Neural progenitor cell (in vitro differentiated cells): ENCODE data around the gene ATG10. TPM values are rescaled to one million over a fixed set of nuclear protein-coding genes. Genes with fewer than 3 reads are reported as not detected.

Experiments used
- DNase-seq: peaks from one replicate; pipeline ENCODE4 v3.0.0-alpha.2; 2016; ENCODE audit warnings: low spot score
- H2AFZ ChIP-seq: fragments of 200-600 bp; sonication (generic); replicated peaks from 2 replicates; pipeline ENCODE4 v1.6.1; 2016; ENCODE audit warnings: antibody characterized with exemption
- H3F3A ChIP-seq: fragments of 200-600 bp; sonication (generic); 2 replicates; pipeline ENCODE4 v1.6.1; 2016; ENCODE audit warnings: antibody characterized with exemption, low read depth
- H3K27ac ChIP-seq: fragments of 200-600 bp; sonication (generic); 2 replicates; pipeline ENCODE4 v1.5.1; 2016; ENCODE audit warnings: mild to moderate bottlenecking
- H3K27me3 ChIP-seq: fragments of 200-600 bp; sonication (generic); 2 replicates; pipeline ENCODE4 v1.6.1; 2016; ENCODE audit warnings: mild to moderate bottlenecking, moderate library complexity
- H3K36me3 ChIP-seq: fragments of 200-600 bp; sonication (generic); 2 replicates; pipeline ENCODE4 v1.5.1; 2016
- H3K4me1 ChIP-seq: fragments of 200-600 bp; sonication (generic); 2 replicates; pipeline ENCODE4 v1.6.1; 2016; ENCODE audit warnings: mixed run types
- H3K4me2 ChIP-seq: fragments of 200-600 bp; sonication (generic); 2 replicates; pipeline ENCODE4 v1.6.1; 2016
- H3K4me3 ChIP-seq: fragments of 200-600 bp; sonication (generic); 2 replicates; pipeline ENCODE4 v1.5.1; 2016
- H3K79me2 ChIP-seq: fragments of 200-600 bp; sonication (generic); 2 replicates; pipeline ENCODE4 v1.6.1; 2016; ENCODE audit warnings: low read depth
- H3K9ac ChIP-seq: fragments of 200-600 bp; sonication (generic); 2 replicates; pipeline ENCODE4 v1.6.1; 2016
- H3K9me3 ChIP-seq: fragments of 200-600 bp; sonication (generic); 2 replicates; pipeline ENCODE4 v1.5.1; 2016; ENCODE audit warnings: low read depth
- H4K20me1 ChIP-seq: fragments of 200-600 bp; sonication (generic); 2 replicates; pipeline ENCODE4 v1.6.1; 2016; ENCODE audit warnings: low read depth
- H3K27ac Mint-ChIP-seq: 3 replicates; pipeline ENCODE4 v1.8.0; 2021; ENCODE audit warnings: mixed read lengths
- H3K27me3 Mint-ChIP-seq: 2 replicates; pipeline ENCODE4 v1.8.0; 2022; ENCODE audit warnings: low read depth, mild to moderate bottlenecking, inconsistent platforms, moderate library complexity, mixed read lengths; ENCODE audit not compliant: insufficient read depth
- H3K36me3 Mint-ChIP-seq: 3 replicates; pipeline ENCODE4 v1.8.0; 2021; ENCODE audit warnings: mixed read lengths
- H3K4me1 Mint-ChIP-seq: 3 replicates; pipeline ENCODE4 v1.8.0; 2021; ENCODE audit warnings: mixed read lengths
- H3K4me3 Mint-ChIP-seq: 3 replicates; pipeline ENCODE4 v1.8.0; 2021; ENCODE audit warnings: mild to moderate bottlenecking, moderate library complexity, mixed read lengths
- H3K9me3 Mint-ChIP-seq: 3 replicates; pipeline ENCODE4 v1.8.0; 2020; ENCODE audit warnings: mixed read lengths
- CTCF ChIP-seq: fragments of 200-600 bp; sonication (generic); IDR thresholded peaks from 2 replicates; pipeline ENCODE4 v1.5.1; 2017; ENCODE audit warnings: antibody characterized with exemption, mild to moderate bottlenecking
- EZH2 ChIP-seq: fragments of 200-600 bp; sonication (generic); IDR thresholded peaks from 2 replicates; pipeline ENCODE4 v1.6.1; 2017; ENCODE audit warnings: antibody characterized with exemption, mild to moderate bottlenecking, moderate library complexity
- EZH2phosphoT487 ChIP-seq: fragments of 200-600 bp; sonication (generic); IDR thresholded peaks from 2 replicates; pipeline ENCODE4 v1.6.1; 2017; ENCODE audit warnings: antibody characterized with exemption
- total RNA-seq: library from RNA; depleted of rRNA; stranded (reverse); fragments of >200 nt; gene quantifications from 2 replicates; pipeline ENCODE4 v1.2.3, GENCODE V29; 2015; ENCODE audit warnings: low replicate concordance

ATG10 gene
- total RNA-seq, 1 donor from 2014 or later = 13.4 TPM

GRCh38 chr5:82255844-82256243 lies 284.0 kb downstream of the ATG10 start:
- no peaks in the 10 kb centered on the region for H3K27me3 ChIP-seq
- no peaks in the 10 kb centered on the region for H3K4me1 Mint-ChIP-seq
- H3K27ac Mint-ChIP-seq = peak overlapping the region; percentile 16
- H2AFZ ChIP-seq = no peak overlapping the region
- no peak overlapping the region for H3K9ac ChIP-seq
- H3K27ac ChIP-seq = no peak overlapping the region
- H3K36me3 Mint-ChIP-seq = no peaks in the 10 kb centered on the region
- H3K9me3 ChIP-seq = no peaks in the 10 kb centered on the region
- no peak for TF ChIP-seq EZH2
- no peak for TF ChIP-seq CTCF
- TF ChIP-seq EZH2phosphoT487 = no peak
- no peak for DNase-seq
- no peak overlapping the region for H3K4me3 Mint-ChIP-seq
- H3K4me3 ChIP-seq = no peak overlapping the region
- no peaks in the 10 kb centered on the region for H3K9me3 Mint-ChIP-seq
- H3K36me3 ChIP-seq = no peaks in the 10 kb centered on the region
- no peaks in the 10 kb centered on the region for H4K20me1 ChIP-seq
- H3K27me3 Mint-ChIP-seq = peaks cover 5% of the 10 kb centered on the region
- no peaks in the 10 kb centered on the region for H3K79me2 ChIP-seq
- peaks cover 10% of the 10 kb centered on the region for H3F3A ChIP-seq
- peaks cover 6% of the 10 kb centered on the region for H3K4me1 ChIP-seq
- no peak overlapping the region for H3K4me2 ChIP-seq

GRCh38 chr5:82257247-82257646 lies 285.4 kb downstream of the ATG10 start:
- Histone ChIP-seq H3K4me2 (no peak overlapping the region), H3K27me3 (no peaks in the 10 kb centered on the region), H2AFZ (no peak overlapping the region), H3K9me3 (no peaks in the 10 kb centered on the region), H3K36me3 (no peaks in the 10 kb centered on the region), H3K9ac (no peak overlapping the region), H3K79me2 (no peaks in the 10 kb centered on the region), H3K27ac (no peak overlapping the region), H3K4me3 (no peak overlapping the region), H3F3A (peaks cover 10% of the 10 kb centered on the region), H4K20me1 (no peaks in the 10 kb centered on the region), H3K4me1 (peaks cover 6% of the 10 kb centered on the region)
- TF ChIP-seq CTCF (no peak), EZH2 (no peak), EZH2phosphoT487 (no peak)
- Mint-ChIP-seq H3K36me3 (no peaks in the 10 kb centered on the region), H3K4me3 (no peak overlapping the region), H3K27me3 (peaks cover 5% of the 10 kb centered on the region), H3K4me1 (no peaks in the 10 kb centered on the region), H3K9me3 (no peaks in the 10 kb centered on the region), H3K27ac (no peak overlapping the region)
- no peak for DNase-seq

- H3K9me3 Mint-ChIP-seq = no peaks in the 10 kb centered on the region
These were observed 285.9 kb downstream of the ATG10 start for GRCh38 chr5:82257729-82258128.

More at GRCh38 chr5:82257729-82258128, 285.9 kb downstream of the ATG10 start:
- H3K27ac ChIP-seq = no peak overlapping the region
- no peak overlapping the region for H3K4me2 ChIP-seq
- no peaks in the 10 kb centered on the region for H4K20me1 ChIP-seq
- H3K4me3 Mint-ChIP-seq = no peak overlapping the region
- no peak overlapping the region for H3K27ac Mint-ChIP-seq
- peak; percentile 15 for DNase-seq
- H3K36me3 ChIP-seq = no peaks in the 10 kb centered on the region
- H3K36me3 Mint-ChIP-seq = no peaks in the 10 kb centered on the region
- H3K4me3 ChIP-seq = no peak overlapping the region
- H3F3A ChIP-seq = peaks cover 10% of the 10 kb centered on the region
- H3K27me3 Mint-ChIP-seq = peaks cover 5% of the 10 kb centered on the region
- H3K27me3 ChIP-seq = no peaks in the 10 kb centered on the region
- H3K9ac ChIP-seq = no peak overlapping the region
- no peaks in the 10 kb centered on the region for H3K79me2 ChIP-seq
- H2AFZ ChIP-seq = no peak overlapping the region
- H3K4me1 Mint-ChIP-seq = no peaks in the 10 kb centered on the region
- TF ChIP-seq CTCF (no peak), EZH2 (no peak), EZH2phosphoT487 (no peak)
- H3K4me1 ChIP-seq = peaks cover 6% of the 10 kb centered on the region
- no peaks in the 10 kb centered on the region for H3K9me3 ChIP-seq
